ENCODE measurements around the gene CCDC57.

The CCDC57 gene

DNA sequence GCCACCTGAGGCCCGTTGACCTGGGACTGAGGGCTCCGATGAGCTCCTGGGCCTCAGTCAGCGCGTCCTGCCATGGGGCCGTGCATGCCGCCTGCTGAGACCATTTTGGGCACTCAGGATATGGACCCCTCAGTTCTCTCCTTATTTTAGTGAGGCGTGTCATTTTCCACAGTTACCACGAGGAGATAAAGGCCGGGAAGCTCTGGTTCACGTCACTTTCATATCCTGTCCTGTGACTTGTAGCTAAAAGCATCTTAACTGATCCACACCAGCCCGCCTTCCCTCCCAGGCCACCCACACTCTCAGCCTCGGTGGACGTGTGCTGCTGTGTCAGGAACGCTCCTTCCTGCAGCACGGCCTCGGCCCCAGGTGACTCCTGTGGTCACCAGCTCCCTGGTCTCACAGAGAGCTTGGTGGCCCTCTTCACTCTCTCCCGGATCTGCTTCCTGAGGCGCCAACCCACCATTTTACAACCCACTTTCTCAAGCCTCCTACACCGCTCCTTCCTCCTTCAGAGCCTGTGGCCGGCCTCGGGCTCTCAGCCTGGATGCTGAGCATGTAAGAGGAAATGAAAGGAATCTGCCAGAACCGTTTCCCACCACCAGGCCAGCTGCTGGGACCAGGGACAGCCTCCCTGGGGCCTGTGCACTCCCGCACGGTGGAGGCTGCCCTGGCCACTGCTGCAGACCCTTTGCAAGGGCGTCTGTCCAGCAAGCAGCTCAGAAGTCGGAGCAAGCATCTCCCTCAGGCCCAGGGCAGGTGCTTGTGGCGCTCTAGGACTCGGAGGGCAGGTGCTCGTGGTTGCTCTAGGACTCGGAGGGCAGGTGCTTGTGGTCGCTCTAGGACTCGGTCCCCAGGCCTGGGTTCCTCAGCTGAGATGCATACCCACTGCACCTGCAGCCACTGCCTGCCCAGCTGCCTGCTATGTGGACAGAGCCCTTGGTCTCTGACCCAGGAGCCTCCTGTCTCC is 90.7 kb downstream of the CCDC57 start:
- WGBS (ENCODE audit: insufficient coverage) = 92% methylated on average over 27 of the region's 32 CpGs
- no peaks in the 10 kb centered on the region for H3K9me3 ChIP-seq (ENCODE audit: control extremely low read depth in 1 of 5, control insufficient read depth in 4 of 5, insufficient read depth in 2 of 5, low read depth in 1 of 5, low read length in 4 of 5)
- DNase-seq = no peak
- H3K36me3 ChIP-seq (ENCODE audit: control insufficient read depth in 4 of 4, insufficient read depth in 4 of 4, low read length in 3 of 4) = peaks cover 0 to 15% (median 6%) of the 10 kb centered on the region in 4 experiments
- POLR2A ChIA-PET = no interaction called here
- no peak overlapping the region for H3K27ac ChIP-seq (ENCODE audit: insufficient read depth in 1 of 2, low read depth in 1 of 2, low read length in 2 of 2, poor library complexity in 1 of 2, severe bottlenecking in 2 of 2)
- H3K4me3 ChIP-seq (ENCODE audit: control insufficient read depth in 1 of 7, extremely low read depth in 1 of 7, insufficient read depth in 4 of 7, low read depth in 2 of 7, low read length in 6 of 7) = no peak overlapping the region
- no peaks in the 10 kb centered on the region for H3K27me3 ChIP-seq (replicated peaks in 2 of 5; ENCODE audit: control insufficient read depth in 4 of 5, insufficient read depth in 5 of 5, low read length in 4 of 5)
- H3K4me1 ChIP-seq (ENCODE audit: control extremely low read depth in 1 of 4, control insufficient read depth in 4 of 4, insufficient read depth in 4 of 4, low read length in 3 of 4) = peaks cover 0 to 5% (median 0%) of the 10 kb centered on the region in 4 experiments
- CTCF ChIA-PET = interaction anchor here (0.6 to 2.0 kb wide), 5 partner anchors 8 to 80 kb away, joined by 3 to 5 read pairs (median 3); no protein-coding TSS in a partner anchor

- no peaks in the 10 kb centered on the region for H3K9me3 ChIP-seq (ENCODE audit: control extremely low read depth in 1 of 5, control insufficient read depth in 4 of 5, insufficient read depth in 2 of 5, low read depth in 1 of 5, low read length in 4 of 5)
- H3K27me3 ChIP-seq (replicated peaks in 2 of 5; ENCODE audit: control insufficient read depth in 4 of 5, insufficient read depth in 5 of 5, low read length in 4 of 5) = no peaks in the 10 kb centered on the region
- no peak overlapping the region for H3K4me3 ChIP-seq (ENCODE audit: control insufficient read depth in 1 of 7, extremely low read depth in 1 of 7, insufficient read depth in 4 of 7, low read depth in 2 of 7, low read length in 6 of 7)
- peaks cover 0 to 5% (median 0%) of the 10 kb centered on the region in 4 experiments for H3K4me1 ChIP-seq (ENCODE audit: control extremely low read depth in 1 of 4, control insufficient read depth in 4 of 4, insufficient read depth in 4 of 4, low read length in 3 of 4)
- DNase-seq = no peak
- ChIA-PET CTCF (interaction anchor here (0.6 to 2.0 kb wide), 5 partner anchors 8 to 79 kb away, joined by 3 to 5 read pairs (median 3); no protein-coding TSS in a partner anchor), POLR2A (no interaction called here)
- peaks cover 0 to 15% (median 6%) of the 10 kb centered on the region in 4 experiments for H3K36me3 ChIP-seq (ENCODE audit: control insufficient read depth in 4 of 4, insufficient read depth in 4 of 4, low read length in 3 of 4)
- no peak overlapping the region for H3K27ac ChIP-seq (ENCODE audit: insufficient read depth in 1 of 2, low read depth in 1 of 2, low read length in 2 of 2, poor library complexity in 1 of 2, severe bottlenecking in 2 of 2)
- whole genome bisulfite sequencing (ENCODE audit: insufficient coverage) = 100% methylated on average over 4 of the region's 4 CpGs
These were observed 91.4 kb downstream of the CCDC57 start for GRCh38 chr17:82121246-82121645.

- DNase-seq = peak; percentile 58 to 77 (median 65)
- 58% methylated on average over 12 of the region's 12 CpGs for WGBS (ENCODE audit: insufficient coverage)
These were observed 92.5 kb downstream of the CCDC57 start for GRCh38 chr17:82120148-82120547.

DNA sequence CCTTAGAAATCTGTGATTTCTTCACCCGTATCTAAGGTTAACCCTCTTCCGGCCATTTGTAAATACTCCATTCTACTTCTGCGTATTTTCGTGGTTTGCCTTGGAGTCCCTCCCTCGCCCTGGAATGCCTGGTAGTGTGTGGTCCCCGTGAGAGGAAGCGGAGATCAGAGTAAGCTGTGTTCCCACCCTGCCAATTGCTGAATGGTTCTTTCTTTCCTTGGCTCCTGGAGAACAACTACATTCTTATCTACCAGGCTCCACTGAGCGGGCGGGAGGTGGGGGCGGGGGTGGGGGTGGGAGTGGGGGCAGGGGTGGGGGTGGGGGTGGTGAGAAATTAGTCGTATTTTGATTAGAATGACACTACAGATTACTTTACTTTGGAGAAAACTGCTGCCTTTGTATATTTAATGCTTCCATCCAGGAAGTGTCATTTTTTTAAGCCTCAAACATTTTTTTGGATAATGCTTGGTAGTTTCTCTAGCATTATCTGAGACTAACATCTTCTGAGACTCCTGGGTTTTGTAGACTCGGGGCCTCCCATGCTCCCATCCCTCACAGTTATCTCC is 93.7 kb downstream of the CCDC57 start:
- Histone ChIP-seq H3K36me3 (ENCODE audit: control insufficient read depth in 4 of 4, insufficient read depth in 4 of 4, low read length in 3 of 4) (peaks cover 0 to 8% (median 2%) of the 10 kb centered on the region in 4 experiments), H3K9me3 (ENCODE audit: control extremely low read depth in 1 of 5, control insufficient read depth in 4 of 5, insufficient read depth in 2 of 5, low read depth in 1 of 5, low read length in 4 of 5) (no peaks in the 10 kb centered on the region), H3K4me1 (ENCODE audit: control extremely low read depth in 1 of 4, control insufficient read depth in 4 of 4, insufficient read depth in 4 of 4, low read length in 3 of 4) (peaks cover 0 to 5% (median 0%) of the 10 kb centered on the region in 4 experiments), H3K27ac (ENCODE audit: insufficient read depth in 1 of 2, low read depth in 1 of 2, low read length in 2 of 2, poor library complexity in 1 of 2, severe bottlenecking in 2 of 2) (no peak overlapping the region), H3K4me3 (ENCODE audit: control insufficient read depth in 1 of 7, extremely low read depth in 1 of 7, insufficient read depth in 4 of 7, low read depth in 2 of 7, low read length in 6 of 7) (no peak overlapping the region), H3K27me3 (replicated peaks in 2 of 5; ENCODE audit: control insufficient read depth in 4 of 5, insufficient read depth in 5 of 5, low read length in 4 of 5) (no peaks in the 10 kb centered on the region)
- CTCF ChIA-PET = interaction anchor here (1.2 kb wide), 1 partner anchor 88 kb away, joined by 3 read pairs; no protein-coding TSS in a partner anchor
- no peak for DNase-seq
- POLR2A ChIA-PET = no interaction called here
- 100% methylated on average over 4 of the region's 12 CpGs for WGBS (ENCODE audit: insufficient coverage)

More at GRCh38 chr17:82120148-82120547, 92.5 kb downstream of the CCDC57 start:
- Histone ChIP-seq H3K27ac (ENCODE audit: insufficient read depth in 1 of 2, low read depth in 1 of 2, low read length in 2 of 2, poor library complexity in 1 of 2, severe bottlenecking in 2 of 2) (no peak overlapping the region), H3K36me3 (ENCODE audit: control insufficient read depth in 4 of 4, insufficient read depth in 4 of 4, low read length in 3 of 4) (peaks cover 0 to 11% (median 6%) of the 10 kb centered on the region in 4 experiments), H3K9me3 (ENCODE audit: control extremely low read depth in 1 of 5, control insufficient read depth in 4 of 5, insufficient read depth in 2 of 5, low read depth in 1 of 5, low read length in 4 of 5) (no peaks in the 10 kb centered on the region), H3K4me3 (ENCODE audit: control insufficient read depth in 1 of 7, extremely low read depth in 1 of 7, insufficient read depth in 4 of 7, low read depth in 2 of 7, low read length in 6 of 7) (no peak overlapping the region), H3K27me3 (replicated peaks in 2 of 5; ENCODE audit: control insufficient read depth in 4 of 5, insufficient read depth in 5 of 5, low read length in 4 of 5) (no peaks in the 10 kb centered on the region), H3K4me1 (ENCODE audit: control extremely low read depth in 1 of 4, control insufficient read depth in 4 of 4, insufficient read depth in 4 of 4, low read length in 3 of 4) (peaks cover 0 to 5% (median 0%) of the 10 kb centered on the region in 4 experiments)
- POLR2A ChIA-PET = no interaction called here
- CTCF ChIA-PET = interaction anchor here (1.0 to 2.0 kb wide), 2 partner anchors 32 to 36 kb away, joined by 3 to 5 read pairs; no protein-coding TSS in a partner anchor

- H3K27ac ChIP-seq (ENCODE audit: insufficient read depth in 1 of 2, low read depth in 1 of 2, low read length in 2 of 2, poor library complexity in 1 of 2, severe bottlenecking in 2 of 2) = no peak overlapping the region
- ChIA-PET CTCF (interaction anchor here (1.2 kb wide), 1 partner anchor 88 kb away, joined by 3 read pairs; no protein-coding TSS in a partner anchor), POLR2A (no interaction called here)
- peaks cover 1 to 11% (median 5%) of the 10 kb centered on the region in 4 experiments for H3K36me3 ChIP-seq (ENCODE audit: control insufficient read depth in 4 of 4, insufficient read depth in 4 of 4, low read length in 3 of 4)
- H3K4me3 ChIP-seq (ENCODE audit: control insufficient read depth in 1 of 7, extremely low read depth in 1 of 7, insufficient read depth in 4 of 7, low read depth in 2 of 7, low read length in 6 of 7) = no peak overlapping the region
- WGBS (ENCODE audit: insufficient coverage) = 94% methylated on average over 18 of the region's 18 CpGs
- peaks cover 0 to 5% (median 0%) of the 10 kb centered on the region in 4 experiments for H3K4me1 ChIP-seq (ENCODE audit: control extremely low read depth in 1 of 4, control insufficient read depth in 4 of 4, insufficient read depth in 4 of 4, low read length in 3 of 4)
- no peaks in the 10 kb centered on the region for H3K27me3 ChIP-seq (replicated peaks in 2 of 5; ENCODE audit: control insufficient read depth in 4 of 5, insufficient read depth in 5 of 5, low read length in 4 of 5)
- H3K9me3 ChIP-seq (ENCODE audit: control extremely low read depth in 1 of 5, control insufficient read depth in 4 of 5, insufficient read depth in 2 of 5, low read depth in 1 of 5, low read length in 4 of 5) = no peaks in the 10 kb centered on the region
- no peak for DNase-seq
These were observed 94.4 kb downstream of the CCDC57 start for GRCh38 chr17:82118168-82118814.

GRCh38 chr17:82117139-82118090 is 95.2 kb downstream of the CCDC57 start:
- Histone ChIP-seq H3K36me3 (ENCODE audit: control insufficient read depth in 4 of 4, insufficient read depth in 4 of 4, low read length in 3 of 4) (peaks cover 2 to 13% (median 8%) of the 10 kb centered on the region in 4 experiments), H3K9me3 (ENCODE audit: control extremely low read depth in 1 of 5, control insufficient read depth in 4 of 5, insufficient read depth in 2 of 5, low read depth in 1 of 5, low read length in 4 of 5) (no peaks in the 10 kb centered on the region), H3K27me3 (replicated peaks in 2 of 5; ENCODE audit: control insufficient read depth in 4 of 5, insufficient read depth in 5 of 5, low read length in 4 of 5) (no peaks in the 10 kb centered on the region), H3K4me1 (ENCODE audit: control extremely low read depth in 1 of 4, control insufficient read depth in 4 of 4, insufficient read depth in 4 of 4, low read length in 3 of 4) (peaks cover 0 to 5% (median 0%) of the 10 kb centered on the region in 4 experiments), H3K4me3 (ENCODE audit: control insufficient read depth in 1 of 7, extremely low read depth in 1 of 7, insufficient read depth in 4 of 7, low read depth in 2 of 7, low read length in 6 of 7) (no peak overlapping the region), H3K27ac (ENCODE audit: insufficient read depth in 1 of 2, low read depth in 1 of 2, low read length in 2 of 2, poor library complexity in 1 of 2, severe bottlenecking in 2 of 2) (no peak overlapping the region)
- CTCF ChIA-PET = interaction anchor here (1.2 to 1.6 kb wide), 2 partner anchors 11 to 87 kb away, joined by 3 to 4 read pairs; no protein-coding TSS in a partner anchor
- no peak for DNase-seq
- POLR2A ChIA-PET = no interaction called here
- WGBS (ENCODE audit: insufficient coverage) = 94% methylated on average over 8 of the region's 22 CpGs

All from common myeloid progenitor, CD34-positive (primary cell).